ENCODE data around the gene IL11RA.

Gene IL11RA

GRCh38 chr9:34651876-34652601 is at the start of gene IL11RA:
TSS of gene IL11RA (plus strand) at chr9:34652185. CDS start at chr9:34655218, 3,033 bp downstream.
- FAIRE-seq (no peak), DNase-seq (ENCODE audit: insufficient read length, low spot score) (no peak)

- DNase-seq (ENCODE audit: insufficient read length, low spot score): peak; percentile 75
These were observed 48.3 kb upstream of the IL11RA start for GRCh38 chr9:34603610-34604231.

GRCh38 chr9:34606190-34606589 is 45.8 kb upstream of the IL11RA start:
- DNase-seq (ENCODE audit: insufficient read length, low spot score) (no peak), FAIRE-seq (no peak)

More at GRCh38 chr9:34603610-34604231, 48.3 kb upstream of the IL11RA start:
- peak; percentile 94 for FAIRE-seq

- FAIRE-seq (no peak), DNase-seq (ENCODE audit: insufficient read length, low spot score) (no peak)
These were observed 45.1 kb upstream of the IL11RA start for GRCh38 chr9:34606905-34607304.

GRCh38 chr9:34607331-34607730 is 44.7 kb upstream of the IL11RA start:
- FAIRE-seq (no peak), DNase-seq (ENCODE audit: insufficient read length, low spot score) (no peak)

- FAIRE-seq (no peak), DNase-seq (ENCODE audit: insufficient read length, low spot score) (no peak)
These were observed 41.4 kb upstream of the IL11RA start for GRCh38 chr9:34610434-34611206.

GRCh38 chr9:34611251-34611810 is 40.7 kb upstream of the IL11RA start:
- DNase-seq (ENCODE audit: insufficient read length, low spot score) (no peak), FAIRE-seq (peak; percentile 8)

- peak; percentile 90 for DNase-seq (ENCODE audit: insufficient read length, low spot score)
- FAIRE-seq: peak; percentile 78
These were observed 39.9 kb upstream of the IL11RA start, which contains the start of gene RPP25L for GRCh38 chr9:34611811-34612787. TSS of gene RPP25L (minus strand) at chr9:34612097. CDS start at chr9:34611296, 801 bp downstream.

- FAIRE-seq (peak; percentile 79), DNase-seq (ENCODE audit: insufficient read length, low spot score) (no peak)
These were observed 39.1 kb upstream of the IL11RA start for GRCh38 chr9:34612788-34613390.

- FAIRE-seq (no peak), DNase-seq (ENCODE audit: insufficient read length, low spot score) (no peak)
These were observed 36.9 kb upstream of the IL11RA start for GRCh38 chr9:34615132-34615531.

- peak; percentile 97 for FAIRE-seq
- DNase-seq (ENCODE audit: insufficient read length, low spot score): peak; percentile 98
These were observed 31.7 kb upstream of the IL11RA start, which contains the start of gene DCTN3 for GRCh38 chr9:34620061-34620994. TSS of gene DCTN3 (minus strand) at chr9:34620495. CDS start at chr9:34620464, 31 bp downstream.

GRCh38 chr9:34623374-34624235 is 28.4 kb upstream of the IL11RA start:
- no peak for DNase-seq (ENCODE audit: insufficient read length, low spot score)
- no peak for FAIRE-seq

- no peak for FAIRE-seq
- DNase-seq (ENCODE audit: insufficient read length, low spot score): no peak
These were observed 27.4 kb upstream of the IL11RA start for GRCh38 chr9:34624475-34625185.

GRCh38 chr9:34625186-34625486 is 26.8 kb upstream of the IL11RA start:
- FAIRE-seq (no peak), DNase-seq (ENCODE audit: insufficient read length, low spot score) (no peak)

- FAIRE-seq: no peak
- no peak for DNase-seq (ENCODE audit: insufficient read length, low spot score)
These were observed 24.0 kb upstream of the IL11RA start for GRCh38 chr9:34627716-34628655.

Measured in GM19239 (cell line).